ENCODE results near the gene TOR3A. TPM values are rescaled to one million over a fixed set of nuclear protein-coding genes. Genes with fewer than 3 reads are reported as not detected.
A peak's percentile ranks its signal among the peaks of the same experiment; 100 is the strongest.

TOR3A gene
- total and polyA plus RNA-seq, 2 of the 13 experiments (the other 11 are each of a cell fraction or from before 2014, with no cell fraction given), result 14.7 to 28.4 TPM

- TF ChIP-seq AFF4 (CRISPR knock-in tag; IDR thresholded peaks at IDR 0.05) (no peak), ZNF44 (CRISPR knock-in tag; IDR thresholded peaks at IDR 0.05) (no peak), FOSL2 (CRISPR knock-in tag; IDR thresholded peaks at IDR 0.05) (0 out of 2 replicates have a peak, but pooled peaks have one; percentile 9), NONO (IDR thresholded peaks at IDR 0.05) (no peak), NONO (CRISPR knock-in tag; conservative IDR thresholded peaks at IDR 0.05) (no peak), ZNF558 (CRISPR knock-in tag; IDR thresholded peaks at IDR 0.05; ENCODE audit: borderline replicate concordance) (0 out of 2 replicates have a peak, but pooled peaks have one; percentile 2), KAT2B (IDR thresholded peaks at IDR 0.05; ENCODE audit: borderline replicate concordance, low read depth, low read length) (no peak), ZNF678 (CRISPR knock-in tag; IDR thresholded peaks at IDR 0.05) (0 out of 2 replicates have a peak, but pooled peaks have one; percentile 28), ZNF10 (CRISPR knock-in tag; IDR thresholded peaks at IDR 0.05; ENCODE audit: borderline replicate concordance, low read depth) (no peak), ATF4 (CRISPR knock-in tag; IDR thresholded peaks at IDR 0.05) (0 out of 4 replicates have a peak, but pooled peaks of 1 of the 2 experiments have one; percentile 60), ZNF512 (CRISPR knock-in tag; IDR thresholded peaks at IDR 0.05) (no peak), ZNF574 (CRISPR knock-in tag; IDR thresholded peaks at IDR 0.05) (peak; percentile 79), ZNF335 (CRISPR knock-in tag; IDR thresholded peaks at IDR 0.05) (peak; percentile 72; the same call in 1 of the 2 replicates), YEATS2 (CRISPR knock-in tag; IDR thresholded peaks at IDR 0.05; ENCODE audit: borderline replicate concordance) (0 out of 2 replicates have a peak, but pooled peaks have one; percentile 47), NFIB (CRISPR knock-in tag; IDR thresholded peaks at IDR 0.05; ENCODE audit: borderline replicate concordance) (no peak), SOX5 (CRISPR knock-in tag; IDR thresholded peaks at IDR 0.05; ENCODE audit: borderline replicate concordance) (0 out of 2 replicates have a peak, but pooled peaks have one; percentile 24), HMG20A (CRISPR knock-in tag; IDR thresholded peaks at IDR 0.05; ENCODE audit: borderline replicate concordance) (no peak), ZNF883 (CRISPR knock-in tag; IDR thresholded peaks at IDR 0.05; ENCODE audit: not compliant biosample characterization) (no peak), SRSF1 (optimal IDR thresholded peaks at IDR 0.05; ENCODE audit: low read depth, low read length) (no peak)
Measured at GRCh38 chr1:179081687-179082332, at the start of gene TOR3A (continued).

Data from HepG2 (cell line).